HCT116 (cell line): ENCODE results near the gene NOTCH4. TPM values are rescaled to one million over a fixed set of nuclear protein-coding genes. Genes with fewer than 3 reads are reported as not detected.

ENCODE experiments used
- ATAC-seq: fragments of 200-7000 bp; cut with Tn5 transposase; 2 replicates; pipeline ENCODE4 v1.9.1; 2020; ENCODE audit warnings: mild to moderate bottlenecking, moderate library complexity
- BruUV-seq: library from RNA; stranded (reverse); fragments of 400-500 nt; replicated peaks from 2 replicates; lab custom pipeline; 2021; lab: Mats Ljungman, UMichigan
- CTCF ChIA-PET: fragments of 300-600 bp; sonication (Branson Sonifier 250); formaldehyde crosslinking; loops from one replicate; lab custom pipeline; 2021; ENCODE audit warnings: antibody characterized with exemption; lab: Charles Lee
- POLR2A ChIA-PET: fragments of 300-600, 350-600 bp; sonication (Branson Sonifier 250); formaldehyde crosslinking; loops from one replicate; lab custom pipeline; 2021; ENCODE audit warnings: antibody characterized with exemption; lab: Charles Lee
- RAD21 ChIA-PET, 2 experiments: fragments of 300-600 bp; sonication (Branson Sonifier 250); formaldehyde crosslinking; loops; one replicate each; lab custom pipeline; 2023; ENCODE audit warnings: low total read pairs in 2 of 2; ENCODE audit not compliant: uncharacterized antibody in 2 of 2, unreplicated experiment in 2 of 2, low non-redundant PET in 1 of 2; lab: Charles Lee
- DNase-seq: peaks from one replicate; pipeline ENCODE4 v3.0.0-alpha.2; 2010; ENCODE audit warnings: low read depth, low spot score
- H2AFZ ChIP-seq: fragments of 200-600 bp; shearing (Covaris generic), sonication (generic); 2 replicates; pipeline ENCODE4 v1.6.1; 2017; ENCODE audit warnings: low read depth, mixed run types, mixed read lengths, antibody characterized with exemption, low read length; ENCODE audit not compliant: poor library complexity, severe bottlenecking
- H3K27ac ChIP-seq: 2 replicates; pipeline ENCODE4 v1.5.1; 2012; ENCODE audit warnings: low read depth, low read length
- H3K27me3 ChIP-seq: fragments of 200-600 bp; sonication (generic); 2 replicates; pipeline ENCODE4 v1.6.1; 2016; ENCODE audit warnings: mixed run types, low read length, mixed read lengths; ENCODE audit not compliant: insufficient read depth
- H3K36me3 ChIP-seq, 2 experiments: fragments of 200-500 bp in 1 of 2; fragments of 200-600 bp in 1 of 2; sonication (Bioruptor generic) in 1 of 2; sonication (generic) in 1 of 2; 2 replicates each; pipeline versions ENCODE4 v1.5.1 to v1.6.1; 2014 to 2016; ENCODE audit warnings: low read length in 2 of 2, inconsistent platforms in 1 of 2, mixed read lengths in 1 of 2, mixed run types in 1 of 2; ENCODE audit not compliant: insufficient read depth in 2 of 2, control insufficient read depth in 1 of 2
- H3K4me1 ChIP-seq, 2 experiments: fragments of 200-600 bp in 1 of 2; sonication (generic) in 1 of 2; 2 replicates each; pipeline versions ENCODE4 v1.5.1 to v1.6.1; 2012 to 2017; ENCODE audit warnings: low read length in 2 of 2, inconsistent platforms in 1 of 2, mild to moderate bottlenecking in 1 of 2, mixed read lengths in 1 of 2, mixed run types in 1 of 2, moderate library complexity in 1 of 2; ENCODE audit not compliant: insufficient read depth in 2 of 2, control insufficient read depth in 1 of 2
- H3K4me2 ChIP-seq: fragments of 200-600 bp; sonication (generic); 2 replicates; pipeline ENCODE4 v1.6.1; 2017; ENCODE audit warnings: mixed run types, low read length, mixed read lengths
- H3K4me3 ChIP-seq, 2 experiments: fragments of 200-600 bp in 1 of 2; sonication (generic) in 1 of 2; replicated peaks in 1 of 2; 2 replicates each; pipeline ENCODE4 v1.5.1; 2011 to 2016; ENCODE audit warnings: low read length in 2 of 2, control low read depth in 1 of 2, low read depth in 1 of 2, mild to moderate bottlenecking in 1 of 2, mixed read lengths in 1 of 2, mixed run types in 1 of 2
- H3K79me2 ChIP-seq: fragments of 200-600 bp; sonication (generic); 2 replicates; pipeline ENCODE4 v1.6.1; 2017; ENCODE audit warnings: mild to moderate bottlenecking, mixed run types, low read length, moderate library complexity, mixed read lengths; ENCODE audit not compliant: insufficient read depth
- H3K9ac ChIP-seq: fragments of 200-600 bp; sonication (generic); 2 replicates; pipeline ENCODE4 v1.6.1; 2016; ENCODE audit warnings: low read length, mixed read lengths
- H3K9me2 ChIP-seq: fragments of 200-600 bp; sonication (generic), shearing (Covaris generic); 2 replicates; pipeline ENCODE4 v1.6.1; 2017; ENCODE audit warnings: mixed run types, mild to moderate bottlenecking, moderate library complexity; ENCODE audit not compliant: insufficient read depth
- H3K9me3 ChIP-seq, 2 experiments: fragments of 200-500 bp in 1 of 2; fragments of 200-600 bp in 1 of 2; sonication (Bioruptor generic) in 1 of 2; sonication (generic) in 1 of 2; 2 replicates each; pipeline ENCODE4 v1.6.1; 2014 to 2017; ENCODE audit warnings: low read length in 2 of 2, mixed read lengths in 2 of 2, inconsistent platforms in 1 of 2, low read depth in 1 of 2, mild to moderate bottlenecking in 1 of 2, mixed run types in 1 of 2, moderate library complexity in 1 of 2; ENCODE audit not compliant: control insufficient read depth in 1 of 2, insufficient read depth in 1 of 2
- H4K20me1 ChIP-seq: fragments of 200-600 bp; sonication (generic), shearing (Covaris generic); 2 replicates; pipeline ENCODE4 v1.6.1; 2017; ENCODE audit warnings: mixed run types, mild to moderate bottlenecking, moderate library complexity; ENCODE audit not compliant: insufficient read depth
- EZH2 ChIP-seq: fragments of 200-600 bp; sonication (generic); IDR thresholded peaks from 2 replicates; pipeline ENCODE4 v1.6.1; 2017; ENCODE audit warnings: antibody characterized with exemption, mixed run types
- FOSL1 ChIP-seq: IDR thresholded peaks from 2 replicates; pipeline ENCODE4 v1.6.1; 2012; ENCODE audit warnings: low read depth
- POLR2A ChIP-seq: IDR thresholded peaks from 2 replicates; pipeline ENCODE4 v1.7.0; 2011; ENCODE audit warnings: borderline replicate concordance; ENCODE audit not compliant: insufficient read depth, insufficient read length; ENCODE audit errors: extremely low read depth
- POLR2AphosphoS5 ChIP-seq: IDR thresholded peaks from 2 replicates; pipeline ENCODE4 v1.6.1; 2011; ENCODE audit warnings: mild to moderate bottlenecking, low read depth, low read length, moderate library complexity
- TCF7L2 ChIP-seq: IDR thresholded peaks from 2 replicates; pipeline ENCODE4 v1.7.0; 2011; ENCODE audit warnings: borderline replicate concordance, inconsistent platforms; ENCODE audit not compliant: insufficient read depth, insufficient read length; ENCODE audit errors: extremely low read depth
- YY1 ChIP-seq: IDR thresholded peaks from 2 replicates; pipeline ENCODE4 v1.6.1; 2011; ENCODE audit warnings: low read length, low read depth, moderate library complexity, mild to moderate bottlenecking; ENCODE audit not compliant: insufficient replicate concordance; ENCODE audit errors: extremely low read depth
- ZFX ChIP-seq: fragments of 450-650 bp; IDR thresholded peaks from 2 replicates; pipeline ENCODE4 v1.6.1; 2017
- intact Hi-C: fragments of 100-400 bp; cut with micrococcal nuclease; formaldehyde crosslinking; loops from 2 replicates; pipeline ENCODE4 v1.10.0; 2022
- total RNA-seq: library from RNA; stranded (reverse); gene quantifications from one replicate; pipeline ENCODE4 v1.2.1, GENCODE V29; 2021; ENCODE audit not compliant: unreplicated experiment
- TF ChIP-seq, protein P1 (sequence below), 3 experiments: fragments of 200-600 bp in 1 of 3; sonication (generic) in 1 of 3; IDR thresholded peaks in 2 of 3; conservative IDR thresholded peaks in 1 of 3; 2 replicates each; pipeline ENCODE4 v1.5.1; 2012 to 2017; ENCODE audit warnings: low read depth in 2 of 3, low read length in 2 of 3, antibody characterized with exemption in 1 of 3, borderline replicate concordance in 1 of 3, control low read depth in 1 of 3, mild to moderate bottlenecking in 1 of 3, mixed read lengths in 1 of 3, mixed run types in 1 of 3, moderate library complexity in 1 of 3; ENCODE audit not compliant: insufficient read depth in 1 of 3
- TF ChIP-seq, protein P2 (sequence below): IDR thresholded peaks from 2 replicates; pipeline ENCODE4 v1.6.1; 2011; ENCODE audit warnings: mild to moderate bottlenecking, low read length, moderate library complexity; ENCODE audit not compliant: insufficient replicate concordance; ENCODE audit errors: extremely low read depth

The NOTCH4 gene
- total RNA-seq, 1 experiment from 2014 or later: 0.81 TPM

DNA sequence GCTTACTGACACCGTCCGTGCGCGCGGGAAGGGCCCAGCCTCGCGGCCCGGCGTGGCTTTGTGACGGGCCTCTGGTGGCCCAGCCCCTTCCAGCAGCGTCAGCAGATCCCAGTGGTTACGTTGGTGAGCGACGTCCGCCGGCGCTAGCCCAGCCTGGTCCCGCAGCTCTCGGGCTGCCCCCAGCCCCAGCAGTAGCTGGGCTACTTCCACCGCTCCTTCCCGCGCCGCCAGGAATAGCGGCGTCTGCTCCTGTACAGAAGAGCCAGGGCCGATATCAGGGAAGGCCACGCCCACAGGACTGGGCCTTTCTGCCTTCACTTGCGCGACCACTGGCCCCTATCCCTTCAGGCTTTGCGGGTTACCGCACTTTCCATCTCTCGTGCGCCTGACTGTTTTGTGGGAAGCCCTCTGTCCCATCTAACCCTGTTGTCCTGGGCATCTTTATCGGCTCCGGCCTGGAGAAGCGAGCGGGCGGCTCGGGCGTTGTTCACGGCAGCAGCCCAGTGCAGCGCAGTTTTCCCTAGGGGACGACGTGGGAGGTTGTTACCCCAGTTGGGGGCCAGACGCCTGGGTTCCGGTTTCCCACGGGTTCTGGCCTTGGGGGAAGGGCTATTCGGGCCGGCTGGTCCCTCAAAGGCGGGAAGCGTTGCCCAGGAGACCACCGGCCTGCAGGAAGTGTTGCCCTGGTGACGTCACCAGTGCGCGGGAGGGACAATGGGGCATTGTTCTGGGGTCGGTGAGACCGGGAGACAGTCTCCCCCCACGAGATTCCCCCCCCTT is 27.8 kb downstream of the NOTCH4 start:
- H4K20me1 ChIP-seq: no peaks in the 10 kb centered on the region
- no peak for TF ChIP-seq EZH2
- peak; percentile 25 for TF ChIP-seq POLR2A
- peak; percentile 87 for TF ChIP-seq ZFX
- TF ChIP-seq POLR2AphosphoS5: peak; percentile 91
- peak; percentile 66 for TF ChIP-seq TCF7L2
- no peaks in the 10 kb centered on the region for H3K9me3 ChIP-seq
- H3K27me3 ChIP-seq: no peaks in the 10 kb centered on the region
- no peaks in the 10 kb centered on the region for H3K79me2 ChIP-seq
- peak overlapping the region; percentile 89 for H3K4me2 ChIP-seq
- H2AFZ ChIP-seq: no peak overlapping the region
- DNase-seq: peak; percentile 73
- RAD21 ChIA-PET: interaction anchor here (0.5 to 1.2 kb wide), 4 partner anchors 43 to 68 kb away, joined by 3 to 6 read pairs (median 4); partner anchors contain the start of genes ATF6B (in 1 of the 2) and FKBPL (in 1 of the 2)
- CTCF ChIA-PET: interaction anchor here (0.7 to 1.5 kb wide), 10 partner anchors 10 to 880 kb away, joined by 3 to 18 read pairs (median 4); partner anchors contain the start of genes ABHD16A, FKBPL, HLA-DPB1 and RNF5
- no peaks in the 10 kb centered on the region for H3K9me2 ChIP-seq
- peak overlapping the region; percentile 97 for H3K9ac ChIP-seq
- ATAC-seq: peak; percentile 42
- intact Hi-C loops: loop anchor here (1.0 kb wide), 3 partner anchors 66 to 109 kb away; partner anchors contain the start of gene FKBPL
- POLR2A ChIA-PET: interaction anchor here (0.8 to 1.8 kb wide), 14 partner anchors 9 to 1122 kb away, joined by 3 to 11 read pairs (median 4); partner anchors contain the start of genes AGPAT1, ATF6B, DXO and FKBPL
- H3K4me1 ChIP-seq: peaks cover 24 to 53% of the 10 kb centered on the region in 2 experiments
- BruUV-seq: TSS peak; percentile 93
- H3K4me3 ChIP-seq: peak overlapping the region; percentile 70 to 76
- H3K36me3 ChIP-seq: no peaks in the 10 kb centered on the region
- H3K27ac ChIP-seq: peak overlapping the region; percentile 99

DNA sequence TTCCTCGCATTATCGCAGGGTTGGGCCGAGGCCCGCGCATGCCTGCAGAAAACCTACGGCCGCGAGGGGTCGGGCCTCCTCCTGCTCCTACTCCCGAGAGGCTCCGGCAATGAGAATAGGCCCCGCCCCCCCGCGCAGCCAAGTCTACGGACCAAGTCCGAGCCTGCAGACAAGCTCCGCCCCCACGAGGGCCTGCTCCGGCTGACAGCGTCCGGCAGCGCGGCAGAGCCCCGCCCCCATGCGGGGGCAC is 28.3 kb downstream of the NOTCH4 start:
- Histone ChIP-seq H3K9me2 (no peaks in the 10 kb centered on the region), H3K27ac (peak overlapping the region; percentile 99)
- peak; percentile 88 for ATAC-seq
- TF ChIP-seq, protein P1, sequence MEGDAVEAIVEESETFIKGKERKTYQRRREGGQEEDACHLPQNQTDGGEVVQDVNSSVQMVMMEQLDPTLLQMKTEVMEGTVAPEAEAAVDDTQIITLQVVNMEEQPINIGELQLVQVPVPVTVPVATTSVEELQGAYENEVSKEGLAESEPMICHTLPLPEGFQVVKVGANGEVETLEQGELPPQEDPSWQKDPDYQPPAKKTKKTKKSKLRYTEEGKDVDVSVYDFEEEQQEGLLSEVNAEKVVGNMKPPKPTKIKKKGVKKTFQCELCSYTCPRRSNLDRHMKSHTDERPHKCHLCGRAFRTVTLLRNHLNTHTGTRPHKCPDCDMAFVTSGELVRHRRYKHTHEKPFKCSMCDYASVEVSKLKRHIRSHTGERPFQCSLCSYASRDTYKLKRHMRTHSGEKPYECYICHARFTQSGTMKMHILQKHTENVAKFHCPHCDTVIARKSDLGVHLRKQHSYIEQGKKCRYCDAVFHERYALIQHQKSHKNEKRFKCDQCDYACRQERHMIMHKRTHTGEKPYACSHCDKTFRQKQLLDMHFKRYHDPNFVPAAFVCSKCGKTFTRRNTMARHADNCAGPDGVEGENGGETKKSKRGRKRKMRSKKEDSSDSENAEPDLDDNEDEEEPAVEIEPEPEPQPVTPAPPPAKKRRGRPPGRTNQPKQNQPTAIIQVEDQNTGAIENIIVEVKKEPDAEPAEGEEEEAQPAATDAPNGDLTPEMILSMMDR (IDR thresholded peaks at IDR 0.05 in 2 of 3, conservative IDR thresholded peaks at IDR 0.05 in 1 of 3; ENCODE audit: borderline replicate concordance in 1 of 3, insufficient read depth in 1 of 3, low read depth in 2 of 3, low read length in 2 of 3): peak in 1 of 3 experiments; percentile 54; a peak in 2 of 6 replicates
- peak; percentile 48 for TF ChIP-seq TCF7L2
- TF ChIP-seq POLR2A: peak; percentile 17
- no peak for TF ChIP-seq FOSL1
- no peak for TF ChIP-seq ZFX
- TF ChIP-seq, protein P2, sequence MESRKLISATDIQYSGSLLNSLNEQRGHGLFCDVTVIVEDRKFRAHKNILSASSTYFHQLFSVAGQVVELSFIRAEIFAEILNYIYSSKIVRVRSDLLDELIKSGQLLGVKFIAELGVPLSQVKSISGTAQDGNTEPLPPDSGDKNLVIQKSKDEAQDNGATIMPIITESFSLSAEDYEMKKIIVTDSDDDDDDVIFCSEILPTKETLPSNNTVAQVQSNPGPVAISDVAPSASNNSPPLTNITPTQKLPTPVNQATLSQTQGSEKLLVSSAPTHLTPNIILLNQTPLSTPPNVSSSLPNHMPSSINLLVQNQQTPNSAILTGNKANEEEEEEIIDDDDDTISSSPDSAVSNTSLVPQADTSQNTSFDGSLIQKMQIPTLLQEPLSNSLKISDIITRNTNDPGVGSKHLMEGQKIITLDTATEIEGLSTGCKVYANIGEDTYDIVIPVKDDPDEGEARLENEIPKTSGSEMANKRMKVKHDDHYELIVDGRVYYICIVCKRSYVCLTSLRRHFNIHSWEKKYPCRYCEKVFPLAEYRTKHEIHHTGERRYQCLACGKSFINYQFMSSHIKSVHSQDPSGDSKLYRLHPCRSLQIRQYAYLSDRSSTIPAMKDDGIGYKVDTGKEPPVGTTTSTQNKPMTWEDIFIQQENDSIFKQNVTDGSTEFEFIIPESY: no peak
- TF ChIP-seq YY1: peak; percentile 8
- TF ChIP-seq, all 23 proteins: peak for 4
- no TSS peak for BruUV-seq
- ChIA-PET RAD21 (interaction anchor here (0.5 to 1.2 kb wide), 5 partner anchors 42 to 92 kb away, joined by 3 to 6 read pairs (median 4); partner anchors contain the start of genes ATF6B (in 1 of the 2) and FKBPL (in 1 of the 2)), POLR2A (interaction anchor here (0.8 to 1.8 kb wide), 14 partner anchors 9 to 1122 kb away, joined by 3 to 11 read pairs (median 4); partner anchors contain the start of genes AGPAT1, ATF6B, DXO and FKBPL), CTCF (interaction anchor here (0.7 to 1.5 kb wide), 11 partner anchors 10 to 880 kb away, joined by 3 to 18 read pairs (median 4); partner anchors contain the start of genes ABHD16A, ATF6B, FKBPL and HLA-DPB1)
- intact Hi-C loops: loop anchor here (1.0 kb wide), 2 partner anchors 76 to 108 kb away; no protein-coding TSS in a partner anchor
- Histone ChIP-seq H3K4me2 (peak overlapping the region; percentile 91), H3K36me3 (no peaks in the 10 kb centered on the region), H3K9me3 (no peaks in the 10 kb centered on the region), H3K4me3 (peak overlapping the region; percentile 70 to 76), H4K20me1 (no peaks in the 10 kb centered on the region), H3K9ac (peak overlapping the region; percentile 97), H3K79me2 (no peaks in the 10 kb centered on the region), H3K4me1 (peaks cover 27 to 58% of the 10 kb centered on the region in 2 experiments), H3K27me3 (no peaks in the 10 kb centered on the region), H2AFZ (no peak overlapping the region)
- peak; percentile 99 for DNase-seq
